ENCODE results near the gene CAPN10.

CAPN10 gene

GRCh38 chr2:240585681-240586197 is 795 bp upstream of the CAPN10 start:
- DNase-seq (ENCODE audit: low read depth) = no peak
- TF ChIP-seq CTCF (IDR thresholded peaks at IDR 0.05; ENCODE audit: control insufficient read depth, insufficient read depth, low read depth, low read length, missing control alignments) = no peak
- H3K4me3 ChIP-seq (ENCODE audit: control insufficient read depth, low read depth, low read length) = peak overlapping the region; percentile 97

GRCh38 chr2:240586919-240587800 is 626 bp downstream of the CAPN10 start:
- no peak for DNase-seq (ENCODE audit: low read depth)
- peak overlapping the region; percentile 97 for H3K4me3 ChIP-seq (ENCODE audit: control insufficient read depth, low read depth, low read length)
- TF ChIP-seq CTCF (IDR thresholded peaks at IDR 0.05; ENCODE audit: control insufficient read depth, insufficient read depth, low read depth, low read length, missing control alignments) = no peak

GRCh38 chr2:240588006-240588655 is 1.6 kb downstream of the CAPN10 start:
- H3K4me3 ChIP-seq (ENCODE audit: control insufficient read depth, low read depth, low read length) = peak overlapping the region; percentile 97
- no peak for TF ChIP-seq CTCF (IDR thresholded peaks at IDR 0.05; ENCODE audit: control insufficient read depth, insufficient read depth, low read depth, low read length, missing control alignments)
- no peak for DNase-seq (ENCODE audit: low read depth)

GRCh38 chr2:240588669-240589068 is 2.1 kb downstream of the CAPN10 start:
- DNase-seq (ENCODE audit: low read depth) = no peak
- no peak for TF ChIP-seq CTCF (IDR thresholded peaks at IDR 0.05; ENCODE audit: control insufficient read depth, insufficient read depth, low read depth, low read length, missing control alignments)
- no peak overlapping the region for H3K4me3 ChIP-seq (ENCODE audit: control insufficient read depth, low read depth, low read length)

GRCh38 chr2:240589375-240589774 is 2.8 kb downstream of the CAPN10 start:
- TF ChIP-seq CTCF (IDR thresholded peaks at IDR 0.05; ENCODE audit: control insufficient read depth, insufficient read depth, low read depth, low read length, missing control alignments) = no peak
- H3K4me3 ChIP-seq (ENCODE audit: control insufficient read depth, low read depth, low read length) = no peak overlapping the region
- no peak for DNase-seq (ENCODE audit: low read depth)

- no peak for TF ChIP-seq CTCF (IDR thresholded peaks at IDR 0.05; ENCODE audit: control insufficient read depth, insufficient read depth, low read depth, low read length, missing control alignments)
- DNase-seq (ENCODE audit: low read depth) = no peak
- H3K4me3 ChIP-seq (ENCODE audit: control insufficient read depth, low read depth, low read length) = no peak overlapping the region
These were observed 3.5 kb downstream of the CAPN10 start for GRCh38 chr2:240589850-240590525.

Measured in AG09309 (cell line).